ENCODE data around the gene SNRPD1.
"Not testable (repeated sequence)": the region's sequence is repeated elsewhere in the genome, so short reads cannot be mapped to it uniquely, and the experiment has no call there.

SNRPD1 gene

GRCh38 chr18:21605213-21605612 lies 6.9 kb upstream of the SNRPD1 start:
- TF ChIP-seq ZNF274 (IDR thresholded peaks at IDR 0.05; ENCODE audit: low read depth, low read length): no peak
- no peak overlapping the region for H3K4me3 ChIP-seq (ENCODE audit: low read length)

DNA sequence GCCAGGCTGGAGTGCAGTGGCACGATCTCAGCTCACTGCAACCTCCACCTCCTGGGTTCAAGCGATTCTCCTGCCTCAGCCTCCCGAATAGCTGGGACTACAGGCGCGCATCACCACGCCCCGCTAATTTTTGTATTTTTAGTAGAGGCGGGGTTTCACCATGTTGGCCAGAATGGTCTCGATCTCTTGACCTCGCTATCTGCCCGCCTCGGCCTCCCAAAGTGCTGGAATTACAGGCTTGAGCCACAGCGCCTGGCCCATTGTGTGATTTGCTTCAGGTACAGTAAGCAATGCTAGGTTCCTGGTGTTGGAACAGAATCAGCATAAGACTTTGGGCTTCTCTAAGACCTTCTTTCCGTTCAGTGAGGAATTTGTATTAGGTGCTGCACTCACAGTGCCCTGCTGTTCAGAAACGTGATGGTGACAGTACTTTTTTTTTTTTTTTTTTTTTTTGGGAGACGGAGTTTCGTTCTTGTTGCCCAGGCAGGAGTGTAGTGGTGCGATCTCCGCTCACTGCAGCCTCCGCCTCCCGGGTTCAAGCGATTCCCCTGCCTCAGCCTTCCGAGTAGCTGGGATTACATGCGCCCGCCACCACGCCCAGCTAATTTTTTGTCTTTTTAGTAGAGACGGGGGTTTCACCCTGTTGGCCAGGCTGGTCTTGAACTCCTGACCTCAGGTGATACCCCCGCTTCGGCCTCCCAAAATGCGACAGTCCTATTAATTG lies 551 bp upstream of the SNRPD1 start:
- peak overlapping the region; percentile 19; the same call in 1 of the 2 replicates for H3K4me3 ChIP-seq (ENCODE audit: low read length)

GRCh38 chr18:21621640-21622039 lies 9.5 kb downstream of the SNRPD1 start:
- H3K4me3 ChIP-seq (ENCODE audit: low read length): not testable (repeated sequence)

GRCh38 chr18:21629089-21629832 lies 17.1 kb downstream of the SNRPD1 start:
- no peak overlapping the region for H3K4me3 ChIP-seq (ENCODE audit: low read length)
- no peak for TF ChIP-seq ZNF274 (IDR thresholded peaks at IDR 0.05; ENCODE audit: low read depth, low read length)

DNA sequence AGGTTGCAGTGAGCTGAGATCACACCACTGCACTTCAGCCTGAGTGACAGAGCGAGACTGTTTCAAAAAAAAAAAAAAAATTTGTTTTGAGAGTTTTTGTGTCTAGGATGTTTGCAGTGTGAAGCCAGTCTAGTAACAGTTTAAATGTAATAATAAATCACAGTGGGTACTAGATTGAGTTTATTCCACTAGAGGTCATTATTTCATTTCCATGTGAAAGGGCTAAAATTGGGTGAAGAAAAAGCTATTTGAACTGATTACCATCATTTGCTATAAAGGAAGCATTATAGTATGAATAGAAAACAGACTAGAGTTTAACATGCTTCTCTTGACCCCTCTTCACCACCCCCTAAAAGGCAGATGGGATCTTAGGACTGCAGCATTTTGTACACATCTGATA lies 20.3 kb downstream of the SNRPD1 start:
- no peak overlapping the region for H3K4me3 ChIP-seq (ENCODE audit: low read length)
- no peak for TF ChIP-seq ZNF274 (IDR thresholded peaks at IDR 0.05; ENCODE audit: low read depth, low read length)

GRCh38 chr18:21634588-21635199 lies 22.6 kb downstream of the SNRPD1 start:
- H3K4me3 ChIP-seq (ENCODE audit: low read length): no peak overlapping the region

DNA sequence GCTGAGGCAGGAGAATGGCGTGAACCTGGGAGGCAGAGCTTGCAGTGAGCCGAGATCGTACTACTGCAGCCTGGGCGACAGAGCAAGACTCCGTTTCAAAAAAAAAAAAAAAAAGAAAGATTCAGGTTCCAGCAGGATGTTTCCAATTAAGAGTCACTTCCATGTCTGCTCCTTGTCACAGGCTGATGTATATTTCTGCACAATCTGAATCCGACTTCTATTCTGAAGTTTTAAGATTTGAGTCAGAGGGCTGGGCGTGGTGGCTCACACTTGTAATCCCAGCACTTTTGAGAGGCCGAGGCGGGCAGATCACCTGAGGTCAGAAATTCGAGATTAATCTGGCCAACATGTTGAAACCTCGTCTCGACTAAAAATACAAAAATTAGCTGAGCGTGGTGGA lies 24.7 kb downstream of the SNRPD1 start:
- no peak for TF ChIP-seq ZNF274 (IDR thresholded peaks at IDR 0.05; ENCODE audit: low read depth, low read length)

More at GRCh38 chr18:21634588-21635199, 22.6 kb downstream of the SNRPD1 start:
- TF ChIP-seq ZNF274 (IDR thresholded peaks at IDR 0.05; ENCODE audit: low read depth, low read length): no peak

GRCh38 chr18:21638822-21639221 lies 26.7 kb downstream of the SNRPD1 start:
- no peak for TF ChIP-seq ZNF274 (IDR thresholded peaks at IDR 0.05; ENCODE audit: low read depth, low read length)
- no peak overlapping the region for H3K4me3 ChIP-seq (ENCODE audit: low read length)

More for the DNA sequence above, 24.7 kb downstream of the SNRPD1 start:
- no peak overlapping the region for H3K4me3 ChIP-seq (ENCODE audit: low read length)

DNA sequence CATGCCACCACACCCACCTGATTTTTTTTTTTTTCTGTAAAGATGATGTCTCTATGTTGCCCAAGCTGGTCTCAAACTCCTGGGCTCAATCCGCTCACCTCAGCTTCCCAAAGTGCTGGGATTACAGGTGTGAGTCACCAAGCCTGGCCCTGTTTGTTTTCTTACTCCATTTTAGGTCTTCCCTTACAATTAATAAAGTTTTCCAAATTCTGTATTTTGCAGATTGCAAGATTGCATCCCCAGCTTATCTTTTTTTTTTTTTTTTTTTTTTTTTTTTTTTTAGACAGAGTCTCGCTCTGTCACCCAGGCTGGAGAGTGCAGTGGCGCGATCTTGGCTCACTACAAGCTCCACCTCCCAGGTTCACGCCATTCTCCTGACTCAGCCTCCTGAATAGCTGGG lies 28.3 kb downstream of the SNRPD1 start:
- not testable (repeated sequence) for H3K4me3 ChIP-seq (ENCODE audit: low read length)

DNA sequence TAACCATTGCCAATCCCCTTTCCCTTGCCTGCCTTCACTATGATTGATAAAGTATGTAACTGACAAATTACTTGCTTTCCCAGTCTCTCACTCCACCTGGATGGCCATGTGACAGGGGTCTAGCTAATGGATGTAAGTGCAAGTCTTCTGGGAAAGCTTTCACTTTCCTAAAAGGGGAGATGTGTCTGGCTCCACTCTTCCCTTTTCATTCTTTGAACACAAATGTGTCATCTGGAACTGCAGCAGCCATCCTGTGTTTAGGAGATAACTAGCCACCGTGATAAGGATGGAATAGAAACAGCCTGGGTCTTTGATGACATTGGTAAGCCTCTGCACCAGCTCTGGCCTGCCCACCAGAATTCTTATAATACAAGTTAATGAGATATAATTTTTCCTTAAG lies 38.2 kb downstream of the SNRPD1 start:
- no peak overlapping the region for H3K4me3 ChIP-seq (ENCODE audit: low read length)
- TF ChIP-seq ZNF274 (IDR thresholded peaks at IDR 0.05; ENCODE audit: low read depth, low read length): no peak

- H3K4me3 ChIP-seq (ENCODE audit: low read length): no peak overlapping the region
- no peak for TF ChIP-seq ZNF274 (IDR thresholded peaks at IDR 0.05; ENCODE audit: low read depth, low read length)
Observed at GRCh38 chr18:21652073-21652472, 40.0 kb downstream of the SNRPD1 start.

DNA sequence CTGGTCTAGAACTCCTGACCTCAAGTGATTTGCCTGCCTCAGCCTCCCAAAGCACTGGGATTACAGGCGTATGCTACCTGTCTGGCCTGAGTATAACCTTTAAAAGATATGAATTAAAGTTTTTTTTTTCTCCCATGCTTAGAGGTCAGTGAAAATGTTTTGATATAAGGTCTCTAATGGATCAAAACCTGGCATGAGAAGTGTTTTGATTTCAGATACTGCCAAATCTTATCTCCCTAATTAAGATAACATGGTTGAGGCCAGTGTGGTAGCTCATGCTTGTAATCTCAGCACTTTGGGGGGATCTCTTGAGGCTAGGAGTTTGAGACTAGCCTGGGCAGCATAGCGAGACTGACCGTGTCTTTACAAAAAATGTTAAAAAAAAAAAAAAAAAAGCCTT lies 41.2 kb downstream of the SNRPD1 start:
- no peak for TF ChIP-seq ZNF274 (IDR thresholded peaks at IDR 0.05; ENCODE audit: low read depth, low read length)

DNA sequence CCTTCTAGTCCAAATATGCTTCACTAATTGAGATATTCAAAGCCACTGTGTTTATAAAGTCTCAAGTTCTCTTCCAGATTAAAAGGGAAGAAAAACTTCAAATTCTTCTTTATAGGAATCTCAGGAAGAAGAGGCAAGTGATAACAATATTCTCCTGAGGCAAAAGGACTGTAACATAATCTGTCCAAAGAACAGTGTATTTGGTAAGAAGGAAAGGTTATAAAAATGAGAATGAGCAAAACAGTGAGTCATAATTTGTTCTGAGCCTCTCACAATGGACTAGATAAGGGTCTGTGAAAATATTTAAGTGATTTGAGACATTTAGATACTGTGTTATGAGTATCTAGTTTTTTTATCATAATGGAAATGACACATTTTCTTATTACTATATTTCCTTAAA lies 44.3 kb downstream of the SNRPD1 start:
- no peak for TF ChIP-seq ZNF274 (IDR thresholded peaks at IDR 0.05; ENCODE audit: low read depth, low read length)
- no peak overlapping the region for H3K4me3 ChIP-seq (ENCODE audit: low read length)

More for the DNA sequence above, 41.2 kb downstream of the SNRPD1 start:
- H3K4me3 ChIP-seq (ENCODE audit: low read length): no peak overlapping the region

DNA sequence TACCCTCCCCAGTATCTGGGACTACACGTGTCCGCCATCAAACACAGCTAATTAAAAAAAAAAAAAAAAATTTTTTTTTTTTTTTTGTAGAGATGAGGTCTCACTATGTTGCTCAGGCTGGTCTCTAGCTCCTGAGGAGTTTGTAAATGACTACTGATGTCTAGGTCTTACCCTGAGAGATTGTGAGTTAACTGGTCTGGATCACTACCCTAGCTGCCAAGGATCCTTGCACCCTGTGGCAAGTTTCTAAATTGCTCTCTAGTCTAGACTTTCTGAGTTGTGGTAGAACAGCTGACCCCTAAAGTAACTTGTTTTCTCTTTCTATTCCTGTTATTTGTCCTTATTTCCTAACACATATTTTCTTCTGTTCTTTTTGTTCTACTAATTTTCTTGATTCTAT lies 48.0 kb downstream of the SNRPD1 start:
- H3K4me3 ChIP-seq (ENCODE audit: low read length): no peak overlapping the region
- no peak for TF ChIP-seq ZNF274 (IDR thresholded peaks at IDR 0.05; ENCODE audit: low read depth, low read length)

- no peak overlapping the region for H3K4me3 ChIP-seq (ENCODE audit: low read length)
- no peak for TF ChIP-seq ZNF274 (IDR thresholded peaks at IDR 0.05; ENCODE audit: low read depth, low read length)
Observed at GRCh38 chr18:21662581-21662980, 50.5 kb downstream of the SNRPD1 start.

Measured in GM08714 (cell line).